Activated CD4-positive, CD25-positive, alpha-beta regulatory T cell treated with anti-CD3 and anti-CD28 coated beads, Interleukin-2, amount 50 U/mL, for 72 hours (primary cell): ENCODE measurements around the gene MYO15B.

Experiments
- DNase-seq: peaks from one replicate; pipeline ENCODE4 v3.0.0; 2021

Gene MYO15B

GRCh38 chr17:75558666-75559530 lies 28.7 kb upstream of the MYO15B start:
- no peak for DNase-seq

- no peak for DNase-seq
Observed at GRCh38 chr17:75559958-75560533, 27.6 kb upstream of the MYO15B start.

- no peak for DNase-seq
Observed at GRCh38 chr17:75561927-75562603, 25.5 kb upstream of the MYO15B start.

- no peak for DNase-seq
Observed at GRCh38 chr17:75563063-75563758, 24.4 kb upstream of the MYO15B start.

- no peak for DNase-seq
Observed at GRCh38 chr17:75564195-75564594, 23.4 kb upstream of the MYO15B start.

GRCh38 chr17:75565066-75565465 lies 22.5 kb upstream of the MYO15B start:
- no peak for DNase-seq

GRCh38 chr17:75565618-75566017 lies 22.0 kb upstream of the MYO15B start:
- no peak for DNase-seq

GRCh38 chr17:75566416-75566815 lies 21.2 kb upstream of the MYO15B start:
- no peak for DNase-seq

GRCh38 chr17:75566834-75567233 lies 20.8 kb upstream of the MYO15B start:
- no peak for DNase-seq

- DNase-seq: no peak
Observed at GRCh38 chr17:75568412-75569255, 19.0 kb upstream of the MYO15B start.

GRCh38 chr17:75570034-75570676 lies 17.4 kb upstream of the MYO15B start:
- DNase-seq: no peak

- DNase-seq: no peak
Observed at GRCh38 chr17:75570772-75571171, 16.8 kb upstream of the MYO15B start.

- DNase-seq: no peak
Observed at GRCh38 chr17:75571197-75571884, 16.3 kb upstream of the MYO15B start.

- no peak for DNase-seq
Observed at GRCh38 chr17:75571885-75572215, 15.8 kb upstream of the MYO15B start.

- no peak for DNase-seq
Observed at GRCh38 chr17:75572713-75573539, 14.7 kb upstream of the MYO15B start.

- no peak for DNase-seq
Observed at GRCh38 chr17:75573540-75573957, 14.1 kb upstream of the MYO15B start.

- no peak for DNase-seq
Observed at GRCh38 chr17:75573994-75574393, 13.6 kb upstream of the MYO15B start.

GRCh38 chr17:75574404-75575036 lies 13.1 kb upstream of the MYO15B start:
- no peak for DNase-seq

GRCh38 chr17:75575197-75575596 lies 12.4 kb upstream of the MYO15B start:
- no peak for DNase-seq

GRCh38 chr17:75575728-75576127 lies 11.9 kb upstream of the MYO15B start:
- no peak for DNase-seq
